ENCODE results near the gene KRTAP10-1. TPM values are rescaled to one million over a fixed set of nuclear protein-coding genes. Genes with fewer than 3 reads are reported as not detected.

The KRTAP10-1 gene
- total RNA-seq, 1 donor from 2014 or later = not detected

GRCh38 chr21:44530221-44530902, 9.6 kb downstream of the KRTAP10-1 start:
- Histone ChIP-seq H3K4me1 (no peaks in the 10 kb centered on the region), H3K9me3 (ENCODE audit: low read depth) (no peaks in the 10 kb centered on the region), H4K20me1 (ENCODE audit: low read depth) (no peaks in the 10 kb centered on the region), H3K36me3 (no peaks in the 10 kb centered on the region), H3K9ac (no peak overlapping the region), H3K27me3 (no peaks in the 10 kb centered on the region), H3F3A (ENCODE audit: low read depth) (no peaks in the 10 kb centered on the region), H3K4me3 (no peak overlapping the region), H3K27ac (no peak overlapping the region), H3K4me2 (no peak overlapping the region), H2AFZ (replicated peaks) (no peak overlapping the region), H3K79me2 (ENCODE audit: low read depth) (no peaks in the 10 kb centered on the region)
- no peaks in the 10 kb centered on the region for H3K36me3 Mint-ChIP-seq
- no peak overlapping the region for H3K27ac Mint-ChIP-seq
- peak overlapping the region; percentile 22 for H3K4me3 Mint-ChIP-seq
- no peaks in the 10 kb centered on the region for H3K9me3 Mint-ChIP-seq
- TF ChIP-seq CTCF (IDR thresholded peaks at IDR 0.05) = no peak
- TF ChIP-seq EZH2 (IDR thresholded peaks at IDR 0.05) = no peak
- TF ChIP-seq EZH2phosphoT487 (IDR thresholded peaks at IDR 0.05) = no peak
- H3K4me1 Mint-ChIP-seq = peaks cover 3% of the 10 kb centered on the region
- DNase-seq (ENCODE audit: low spot score) = no peak
- H3K27me3 Mint-ChIP-seq (ENCODE audit: insufficient read depth, low read depth) = peaks cover 18% of the 10 kb centered on the region

DNA sequence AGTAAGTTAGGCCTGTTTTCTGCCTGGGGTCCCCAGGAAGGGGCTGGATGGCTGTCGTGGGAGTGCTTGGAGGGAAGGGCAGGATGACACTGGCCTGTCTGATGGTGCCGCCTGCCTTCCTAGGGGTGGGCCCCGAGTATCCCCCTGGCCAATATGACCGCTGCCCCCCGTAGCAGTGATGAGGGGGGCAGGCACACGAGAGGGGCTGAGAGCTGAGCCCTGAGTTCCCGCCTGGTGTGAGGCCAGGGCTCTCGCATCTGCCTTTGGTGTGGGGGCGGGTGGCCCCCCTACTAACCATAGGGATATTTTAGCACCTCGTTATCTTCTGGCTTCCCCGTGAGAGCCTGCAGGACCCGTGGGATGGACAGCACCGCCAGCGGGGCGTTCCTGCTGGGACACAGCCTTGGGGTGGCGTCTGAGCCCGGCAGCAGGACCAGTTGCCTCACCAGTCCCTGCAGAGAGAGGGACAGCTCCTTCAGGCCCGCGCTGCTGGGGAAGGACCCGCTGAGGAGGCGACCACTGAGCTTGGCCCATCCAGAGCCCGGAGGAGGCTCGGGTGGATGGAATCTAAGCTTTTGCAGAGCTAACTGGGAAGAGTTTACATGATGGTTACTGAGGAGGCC, 10.4 kb downstream of the KRTAP10-1 start:
- Histone ChIP-seq H3K36me3 (no peaks in the 10 kb centered on the region), H3K27ac (no peak overlapping the region), H2AFZ (replicated peaks) (no peak overlapping the region), H3F3A (ENCODE audit: low read depth) (no peaks in the 10 kb centered on the region), H3K4me1 (no peaks in the 10 kb centered on the region), H4K20me1 (ENCODE audit: low read depth) (no peaks in the 10 kb centered on the region), H3K9ac (no peak overlapping the region), H3K79me2 (ENCODE audit: low read depth) (no peaks in the 10 kb centered on the region), H3K9me3 (ENCODE audit: low read depth) (no peaks in the 10 kb centered on the region), H3K4me2 (no peak overlapping the region), H3K27me3 (no peaks in the 10 kb centered on the region), H3K4me3 (no peak overlapping the region)
- H3K9me3 Mint-ChIP-seq = no peaks in the 10 kb centered on the region
- no peak for DNase-seq (ENCODE audit: low spot score)
- no peak overlapping the region for H3K27ac Mint-ChIP-seq
- H3K4me3 Mint-ChIP-seq = no peak overlapping the region
- peaks cover 3% of the 10 kb centered on the region for H3K4me1 Mint-ChIP-seq
- peaks cover 13% of the 10 kb centered on the region for H3K27me3 Mint-ChIP-seq (ENCODE audit: insufficient read depth, low read depth)
- TF ChIP-seq EZH2 (IDR thresholded peaks at IDR 0.05) (no peak), CTCF (IDR thresholded peaks at IDR 0.05) (no peak), EZH2phosphoT487 (IDR thresholded peaks at IDR 0.05) (no peak)
- no peaks in the 10 kb centered on the region for H3K36me3 Mint-ChIP-seq

DNA sequence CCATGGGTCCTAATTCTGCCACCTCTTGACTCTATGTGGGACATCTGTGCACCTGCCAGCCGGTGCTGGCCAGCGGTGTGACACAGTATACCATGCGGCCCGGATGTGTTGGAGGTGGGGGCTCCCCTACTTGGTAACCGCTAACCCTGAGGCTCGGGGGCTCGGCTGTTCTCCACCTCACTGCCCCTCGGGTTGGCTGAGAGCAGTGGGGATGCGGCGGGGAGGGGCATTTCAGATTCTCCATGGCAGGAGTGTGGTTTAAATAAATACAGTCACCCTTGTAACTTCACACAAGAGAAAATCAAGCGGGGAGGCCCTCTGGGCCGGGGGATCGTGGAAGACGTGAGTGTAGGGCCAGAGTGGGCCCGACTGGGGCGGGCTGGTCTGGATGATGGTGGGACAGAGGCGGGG, 11.0 kb downstream of the KRTAP10-1 start:
- Histone ChIP-seq H3K4me2 (no peak overlapping the region), H3K27me3 (no peaks in the 10 kb centered on the region), H3K27ac (no peak overlapping the region), H3F3A (ENCODE audit: low read depth) (no peaks in the 10 kb centered on the region), H2AFZ (replicated peaks) (no peak overlapping the region), H3K9ac (no peak overlapping the region), H3K9me3 (ENCODE audit: low read depth) (no peaks in the 10 kb centered on the region), H3K4me1 (no peaks in the 10 kb centered on the region), H3K79me2 (ENCODE audit: low read depth) (no peaks in the 10 kb centered on the region), H3K36me3 (no peaks in the 10 kb centered on the region), H3K4me3 (no peak overlapping the region), H4K20me1 (ENCODE audit: low read depth) (no peaks in the 10 kb centered on the region)
- Mint-ChIP-seq H3K9me3 (no peaks in the 10 kb centered on the region), H3K27me3 (ENCODE audit: insufficient read depth, low read depth) (peaks cover 13% of the 10 kb centered on the region), H3K4me3 (no peak overlapping the region), H3K36me3 (no peaks in the 10 kb centered on the region), H3K4me1 (peaks cover 3% of the 10 kb centered on the region), H3K27ac (no peak overlapping the region)
- no peak for TF ChIP-seq EZH2 (IDR thresholded peaks at IDR 0.05)
- no peak for TF ChIP-seq EZH2phosphoT487 (IDR thresholded peaks at IDR 0.05)
- TF ChIP-seq CTCF (IDR thresholded peaks at IDR 0.05) = no peak
- no peak for DNase-seq (ENCODE audit: low spot score)

Data from neural progenitor cell (in vitro differentiated cells).